Measurements from ENCODE around the gene PRRC2B. TPM values are rescaled to one million over a fixed set of nuclear protein-coding genes. Genes with fewer than 3 reads are reported as not detected.
"Not testable (repeated sequence)": the region's sequence is repeated elsewhere in the genome, so short reads cannot be mapped to it uniquely, and the experiment has no call there.

PRRC2B gene
- total RNA-seq = 100 to 1,000 TPM in 1 of 2 donors, 10 to 100 TPM in 1; 94.7 to 197 TPM

- Histone ChIP-seq H3K4me1 (replicated peaks) (peaks cover 25% of the 10 kb centered on the region), H3K27me3 (replicated peaks; ENCODE audit: insufficient read depth) (no peaks in the 10 kb centered on the region), H3K4me3 (peak within 1 kb of the TSS; percentile 75 to 79), H3K27ac (peak within 1 kb of the TSS; percentile 94 to 97), H3K9me3 (no peaks in the 10 kb centered on the region), H3K36me3 (no peaks in the 10 kb centered on the region)
- WGBS = under 1% methylated on average over 57 of the region's 114 CpGs
- intact Hi-C loops (cut with DNase I) = no loop called here
- peak; percentile 83 for DNase-seq (ENCODE audit: low spot score)
- TF ChIP-seq POLR2AphosphoS5 (IDR thresholded peaks at IDR 0.05) (no peak), POLR2A (IDR thresholded peaks at IDR 0.05) (peak; percentile 48)
- TF ChIP-seq, protein P1, sequence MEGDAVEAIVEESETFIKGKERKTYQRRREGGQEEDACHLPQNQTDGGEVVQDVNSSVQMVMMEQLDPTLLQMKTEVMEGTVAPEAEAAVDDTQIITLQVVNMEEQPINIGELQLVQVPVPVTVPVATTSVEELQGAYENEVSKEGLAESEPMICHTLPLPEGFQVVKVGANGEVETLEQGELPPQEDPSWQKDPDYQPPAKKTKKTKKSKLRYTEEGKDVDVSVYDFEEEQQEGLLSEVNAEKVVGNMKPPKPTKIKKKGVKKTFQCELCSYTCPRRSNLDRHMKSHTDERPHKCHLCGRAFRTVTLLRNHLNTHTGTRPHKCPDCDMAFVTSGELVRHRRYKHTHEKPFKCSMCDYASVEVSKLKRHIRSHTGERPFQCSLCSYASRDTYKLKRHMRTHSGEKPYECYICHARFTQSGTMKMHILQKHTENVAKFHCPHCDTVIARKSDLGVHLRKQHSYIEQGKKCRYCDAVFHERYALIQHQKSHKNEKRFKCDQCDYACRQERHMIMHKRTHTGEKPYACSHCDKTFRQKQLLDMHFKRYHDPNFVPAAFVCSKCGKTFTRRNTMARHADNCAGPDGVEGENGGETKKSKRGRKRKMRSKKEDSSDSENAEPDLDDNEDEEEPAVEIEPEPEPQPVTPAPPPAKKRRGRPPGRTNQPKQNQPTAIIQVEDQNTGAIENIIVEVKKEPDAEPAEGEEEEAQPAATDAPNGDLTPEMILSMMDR (IDR thresholded peaks at IDR 0.05) = peak; percentile 24 to 71 (median 60)
These were observed at the start of gene PRRC2B for GRCh38 chr9:131393622-131394463. Gene PRRC2B, plus strand, starts transcription at chr9:131394086. Its CDS starts 36,059 bp downstream, at chr9:131430145.

DNA sequence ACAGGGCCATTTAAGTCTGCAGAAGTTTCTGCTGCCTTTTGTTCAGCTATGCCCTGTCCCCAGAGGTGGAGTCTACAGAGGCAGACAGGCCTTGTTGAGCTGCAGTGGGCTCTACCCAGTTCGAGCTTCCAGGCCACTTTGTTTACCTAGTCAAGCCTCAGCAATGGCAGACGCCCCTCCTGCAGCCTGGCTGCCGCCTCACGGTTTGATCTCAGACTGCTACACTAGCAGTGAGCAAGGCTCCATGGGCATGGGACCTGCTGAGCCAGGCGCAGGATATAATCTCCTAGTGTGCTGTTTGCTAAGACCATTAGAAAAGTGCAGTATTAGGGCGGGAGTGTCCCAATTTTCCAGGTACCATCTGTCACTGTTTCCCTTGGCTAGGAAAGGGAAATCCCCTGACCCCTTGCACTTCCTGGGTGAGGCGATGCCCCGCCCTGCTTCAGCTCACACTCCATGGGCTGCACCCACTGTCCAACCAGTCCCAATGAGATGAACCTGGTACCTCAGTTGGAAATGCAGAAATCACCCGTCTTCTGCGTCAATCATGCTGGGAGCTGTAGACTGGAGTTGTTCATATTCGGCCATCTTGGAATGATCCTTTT is 48.9 kb upstream of the PRRC2B start:
- 87% methylated on average over 11 of the region's 11 CpGs for WGBS
- H3K27ac ChIP-seq; H3K4me1 ChIP-seq (replicated peaks); H3K9me3 ChIP-seq; H3K36me3 ChIP-seq; DNase-seq (ENCODE audit: low spot score); H3K27me3 ChIP-seq (replicated peaks; ENCODE audit: insufficient read depth); H3K4me3 ChIP-seq: not testable (repeated sequence)
- intact Hi-C loops (cut with DNase I) = loop anchor here (5.0 kb wide), 1 partner anchor 397 kb away; the partner anchor contains the start of gene RAPGEF1

GRCh38 chr9:131346559-131346958 is 47.3 kb upstream of the PRRC2B start:
- H3K4me3 ChIP-seq = no peak overlapping the region
- H3K27me3 ChIP-seq (replicated peaks; ENCODE audit: insufficient read depth) = no peaks in the 10 kb centered on the region
- H3K4me1 ChIP-seq (replicated peaks) = no peaks in the 10 kb centered on the region
- DNase-seq (ENCODE audit: low spot score) = no peak
- intact Hi-C loops (cut with DNase I) = loop anchor here (5.0 kb wide), 1 partner anchor 396 kb away; the partner anchor contains the start of gene RAPGEF1
- H3K9me3 ChIP-seq = no peaks in the 10 kb centered on the region
- no peaks in the 10 kb centered on the region for H3K36me3 ChIP-seq
- TF ChIP-seq POLR2A (IDR thresholded peaks at IDR 0.05) (no peak), POLR2AphosphoS5 (IDR thresholded peaks at IDR 0.05) (no peak)
- TF ChIP-seq, protein P1 (IDR thresholded peaks at IDR 0.05) = no peak
- 90% methylated on average over 6 of the region's 6 CpGs for whole genome bisulfite sequencing
- no peak overlapping the region for H3K27ac ChIP-seq

DNA sequence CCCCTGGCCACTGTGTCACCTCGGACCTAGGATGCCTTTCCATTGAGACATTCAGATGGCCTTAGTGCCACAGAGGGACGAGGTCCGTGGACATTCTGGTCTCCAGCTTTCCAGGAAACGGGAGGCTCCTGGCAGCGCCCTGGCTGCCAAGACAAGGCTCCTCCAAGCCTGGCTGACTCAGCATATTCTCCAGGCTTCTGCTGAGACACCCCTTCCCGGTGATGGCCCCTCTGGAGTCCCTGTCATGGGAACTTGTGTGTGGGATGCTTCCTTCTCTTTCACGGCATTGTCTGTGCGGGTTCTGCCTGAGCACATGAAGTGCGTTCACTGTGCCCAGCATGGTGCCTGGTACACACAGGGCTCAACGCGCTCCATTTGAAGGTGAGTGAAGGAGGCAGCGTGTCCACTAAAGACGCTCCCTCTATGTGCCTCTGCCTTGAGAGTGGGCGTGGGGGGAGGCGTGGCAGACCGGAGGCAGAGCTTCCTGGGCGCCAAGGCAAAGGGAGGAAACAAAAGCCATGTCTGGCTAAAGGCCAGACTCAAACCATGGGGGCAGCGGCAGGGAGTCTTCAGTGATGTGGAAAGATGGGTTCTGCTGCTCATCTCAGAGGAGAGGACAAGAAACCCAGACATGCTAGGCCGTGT is 46.4 kb upstream of the PRRC2B start:
- Histone ChIP-seq H3K27ac (no peak overlapping the region), H3K9me3 (no peaks in the 10 kb centered on the region), H3K36me3 (no peaks in the 10 kb centered on the region), H3K4me3 (no peak overlapping the region), H3K27me3 (replicated peaks; ENCODE audit: insufficient read depth) (no peaks in the 10 kb centered on the region), H3K4me1 (replicated peaks) (no peaks in the 10 kb centered on the region)
- no peak for DNase-seq (ENCODE audit: low spot score)
- TF ChIP-seq POLR2AphosphoS5 (IDR thresholded peaks at IDR 0.05) = no peak
- TF ChIP-seq, protein P1 (IDR thresholded peaks at IDR 0.05) = no peak
- no peak for TF ChIP-seq POLR2A (IDR thresholded peaks at IDR 0.05)
- intact Hi-C loops (cut with DNase I) = loop anchor here (5.0 kb wide), 1 partner anchor 395 kb away; the partner anchor contains the start of gene RAPGEF1
- 66% methylated on average over 17 of the region's 19 CpGs for WGBS

Data from prostate gland (tissue), 2 donors.